ENCODE results near the gene SLC35F1.

Gene SLC35F1

DNA sequence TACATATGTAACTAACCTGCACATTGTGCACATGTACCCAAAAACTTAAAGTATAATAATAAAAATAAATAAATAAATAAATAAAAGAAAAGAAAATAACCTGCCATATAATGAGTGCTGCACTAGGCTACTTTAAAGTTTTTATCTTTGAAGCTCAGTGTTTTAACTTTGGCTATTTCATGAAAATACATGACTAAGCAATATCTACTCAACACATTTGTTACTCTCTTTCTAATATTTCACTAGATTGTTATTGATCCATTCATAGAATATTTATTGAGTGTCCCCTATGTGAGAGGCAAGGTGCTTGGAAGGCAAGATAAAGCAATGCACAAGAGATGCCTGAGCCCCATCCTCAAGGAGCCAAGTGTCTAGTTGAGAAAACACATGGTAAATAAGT is 221.7 kb downstream of the SLC35F1 start:
- no peak for DNase-seq

DNA sequence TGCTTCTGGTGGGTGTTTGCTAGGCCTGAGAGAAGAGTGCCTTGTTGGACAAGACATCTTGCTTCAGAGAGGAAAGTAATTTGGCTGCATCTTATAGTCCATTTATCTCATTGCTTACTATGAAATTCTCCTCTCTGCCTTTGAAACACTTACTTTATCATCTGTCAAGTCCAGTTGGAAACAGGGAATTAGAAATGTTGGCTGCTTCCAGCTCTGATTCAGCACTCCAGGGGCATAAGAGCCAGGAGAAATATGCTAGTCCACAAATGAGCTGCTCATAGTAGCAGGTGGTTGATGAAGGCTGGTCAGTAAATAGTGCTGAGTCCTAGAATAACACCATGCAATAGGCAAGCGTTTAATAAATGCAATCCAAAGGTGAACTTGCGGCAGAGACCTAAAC is 227.1 kb downstream of the SLC35F1 start:
- no peak for DNase-seq

- DNase-seq: no peak
Measured at GRCh38 chr6:118134736-118135135, 227.7 kb downstream of the SLC35F1 start.

DNA sequence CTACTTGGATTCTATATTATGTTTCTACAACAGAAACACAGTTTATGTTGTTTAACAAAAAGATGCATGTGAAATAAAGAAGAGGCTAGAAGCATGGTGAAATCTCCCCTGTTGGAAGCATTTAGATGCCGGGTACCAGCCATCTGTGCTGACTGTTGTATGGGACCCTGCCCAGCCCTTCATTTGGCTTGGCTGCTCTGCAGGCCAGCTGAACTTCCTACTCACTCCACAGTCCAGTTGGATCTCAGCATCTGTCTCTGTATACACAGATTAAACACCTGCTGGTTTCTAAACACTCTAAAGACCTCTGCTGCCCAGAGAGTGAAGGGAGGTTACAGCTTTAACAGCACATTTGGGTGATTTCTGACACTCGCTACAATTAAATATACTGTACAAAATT is 228.3 kb downstream of the SLC35F1 start:
- DNase-seq: no peak

DNA sequence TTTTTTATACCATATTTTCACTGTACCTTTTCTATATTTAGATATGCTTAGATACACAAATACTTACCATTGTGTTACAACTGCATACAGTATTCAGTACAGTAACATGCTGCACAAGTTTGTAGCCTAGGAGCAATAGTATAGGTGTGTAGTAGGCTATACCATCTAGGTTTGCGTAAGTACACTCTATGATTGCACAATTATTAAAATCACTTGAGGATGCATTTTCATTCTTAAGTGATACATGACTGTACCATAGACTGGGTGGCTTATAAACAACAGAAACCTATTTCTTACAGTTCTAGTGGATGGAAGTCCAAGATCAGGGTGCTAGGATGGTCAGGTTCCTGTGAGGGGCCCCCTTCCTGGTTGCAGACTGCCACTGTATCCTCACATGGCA is 234.1 kb downstream of the SLC35F1 start:
- no peak for DNase-seq

DNA sequence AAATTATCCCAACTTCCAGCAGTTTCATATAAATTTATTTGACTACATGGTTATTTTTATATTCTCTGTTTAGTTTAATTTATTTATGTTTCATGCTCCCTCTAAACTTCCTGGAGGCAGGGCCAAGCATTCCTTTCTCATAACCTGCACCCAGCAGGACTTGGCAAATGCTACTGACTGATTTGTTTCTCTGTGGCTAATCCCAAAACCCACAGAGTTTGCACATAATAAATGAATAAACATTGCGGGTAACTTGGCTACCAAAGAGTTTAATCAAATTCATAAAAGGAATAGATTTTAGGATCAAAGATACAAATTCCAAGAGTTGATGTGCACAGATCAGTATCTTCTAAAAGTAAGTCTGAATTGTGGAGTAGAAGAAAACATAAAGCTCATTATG is 239.5 kb downstream of the SLC35F1 start:
- DNase-seq: no peak

DNA sequence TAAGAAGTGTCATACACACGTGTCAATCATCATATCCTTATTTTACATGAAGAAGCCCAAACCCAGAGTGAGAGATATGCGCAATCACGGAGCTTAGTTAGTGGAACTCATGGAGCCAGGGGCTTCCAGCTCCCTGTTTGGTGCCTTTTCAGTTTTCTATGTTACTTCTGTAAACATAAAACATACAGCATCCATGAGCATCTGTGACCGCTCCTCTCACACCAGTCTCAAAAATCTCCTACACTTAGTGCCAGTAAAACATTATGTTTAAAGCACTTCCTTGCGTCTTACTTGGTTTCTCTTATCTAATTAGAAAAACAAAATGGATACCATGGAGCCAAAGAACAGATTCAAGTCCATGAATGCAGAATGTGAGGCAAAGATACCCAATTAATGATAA is 240.4 kb downstream of the SLC35F1 start:
- DNase-seq: no peak

GRCh38 chr6:118148561-118148960 is 241.5 kb downstream of the SLC35F1 start:
- DNase-seq: no peak

DNA sequence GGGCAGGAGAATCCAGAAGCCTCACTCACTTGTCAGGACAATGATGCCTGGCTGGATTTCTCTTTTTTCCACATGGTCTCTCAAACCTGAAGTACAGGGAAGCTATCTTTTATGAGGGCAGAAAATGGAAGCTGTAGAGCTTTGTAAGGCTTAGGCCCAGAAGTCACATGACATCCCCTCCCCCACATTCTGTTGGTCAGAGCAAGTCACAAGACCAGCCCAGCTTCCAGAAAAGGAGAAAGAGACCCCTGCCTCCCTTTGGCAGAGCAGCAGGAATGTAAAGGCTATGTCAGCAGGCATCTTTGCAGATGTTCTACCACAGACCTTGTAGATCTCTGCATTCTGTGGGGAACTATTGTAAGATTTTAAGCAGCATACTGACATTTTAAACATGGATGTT is 245.5 kb downstream of the SLC35F1 start:
- DNase-seq: no peak

GRCh38 chr6:118161343-118161742 is 254.3 kb downstream of the SLC35F1 start:
- DNase-seq: no peak

- no peak for DNase-seq
Measured at GRCh38 chr6:118163542-118163941, 256.5 kb downstream of the SLC35F1 start.

GRCh38 chr6:118165500-118165899 is 258.4 kb downstream of the SLC35F1 start:
- no peak for DNase-seq

DNA sequence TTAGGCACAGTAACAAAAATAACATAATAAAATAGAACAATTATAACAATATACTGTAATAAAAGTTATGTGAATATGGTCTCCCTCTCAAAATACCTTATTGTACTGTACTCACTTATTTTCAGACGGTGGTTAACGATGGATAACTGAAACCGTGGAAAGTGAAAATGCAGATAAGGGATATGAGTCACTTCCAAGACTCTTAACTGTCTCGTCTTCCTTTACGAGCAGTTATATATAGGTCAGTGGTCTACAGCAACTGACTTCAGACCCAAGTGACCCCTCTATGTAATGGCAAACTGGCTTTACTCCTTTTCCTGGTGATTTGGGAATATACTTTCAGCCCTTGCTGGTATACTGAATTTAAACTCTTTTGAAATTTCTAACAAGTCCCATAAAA is 261.4 kb downstream of the SLC35F1 start:
- DNase-seq: no peak

DNA sequence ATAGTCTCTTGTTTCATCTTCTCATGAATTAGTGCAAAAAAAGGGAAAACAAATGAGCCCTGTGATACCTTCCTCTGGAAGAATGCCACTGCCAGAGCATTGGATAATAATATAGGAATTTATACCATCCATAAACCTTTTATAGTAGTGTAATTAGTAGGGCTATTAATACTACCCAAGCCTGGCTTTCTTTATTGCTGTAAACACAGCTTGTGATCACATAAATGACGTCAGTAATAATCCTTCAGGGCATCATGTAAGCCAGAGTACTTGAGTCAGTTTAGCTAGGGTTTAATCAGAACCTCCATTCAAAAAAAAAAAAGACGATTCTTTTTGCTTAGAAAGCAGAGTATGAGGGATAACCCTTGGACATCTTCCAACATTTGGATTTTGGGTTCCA is 264.8 kb downstream of the SLC35F1 start:
- no peak for DNase-seq

GRCh38 chr6:118174071-118174470 is 267.0 kb downstream of the SLC35F1 start:
- no peak for DNase-seq

DNA sequence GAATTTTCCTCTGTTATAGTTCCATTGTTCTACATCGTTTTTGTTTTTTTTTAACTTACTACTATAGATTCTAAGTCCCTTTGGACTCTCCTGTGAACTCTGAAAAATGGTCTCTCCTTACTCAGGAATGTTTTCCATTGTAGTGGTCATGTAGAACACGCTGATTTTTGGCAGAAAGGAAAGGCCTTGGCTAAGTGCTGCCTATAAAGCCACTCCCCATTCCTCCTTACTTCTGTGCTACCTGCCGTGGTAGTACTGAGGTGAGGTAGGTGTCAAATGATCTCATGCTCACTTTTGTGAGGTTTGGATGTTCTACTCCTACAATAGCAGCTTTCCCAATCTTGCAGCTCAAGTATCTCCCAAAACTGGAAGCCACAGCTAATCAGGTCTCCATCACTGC is 270.7 kb downstream of the SLC35F1 start:
- no peak for DNase-seq

GRCh38 chr6:118179048-118179447 is 272.0 kb downstream of the SLC35F1 start:
- no peak for DNase-seq

DNA sequence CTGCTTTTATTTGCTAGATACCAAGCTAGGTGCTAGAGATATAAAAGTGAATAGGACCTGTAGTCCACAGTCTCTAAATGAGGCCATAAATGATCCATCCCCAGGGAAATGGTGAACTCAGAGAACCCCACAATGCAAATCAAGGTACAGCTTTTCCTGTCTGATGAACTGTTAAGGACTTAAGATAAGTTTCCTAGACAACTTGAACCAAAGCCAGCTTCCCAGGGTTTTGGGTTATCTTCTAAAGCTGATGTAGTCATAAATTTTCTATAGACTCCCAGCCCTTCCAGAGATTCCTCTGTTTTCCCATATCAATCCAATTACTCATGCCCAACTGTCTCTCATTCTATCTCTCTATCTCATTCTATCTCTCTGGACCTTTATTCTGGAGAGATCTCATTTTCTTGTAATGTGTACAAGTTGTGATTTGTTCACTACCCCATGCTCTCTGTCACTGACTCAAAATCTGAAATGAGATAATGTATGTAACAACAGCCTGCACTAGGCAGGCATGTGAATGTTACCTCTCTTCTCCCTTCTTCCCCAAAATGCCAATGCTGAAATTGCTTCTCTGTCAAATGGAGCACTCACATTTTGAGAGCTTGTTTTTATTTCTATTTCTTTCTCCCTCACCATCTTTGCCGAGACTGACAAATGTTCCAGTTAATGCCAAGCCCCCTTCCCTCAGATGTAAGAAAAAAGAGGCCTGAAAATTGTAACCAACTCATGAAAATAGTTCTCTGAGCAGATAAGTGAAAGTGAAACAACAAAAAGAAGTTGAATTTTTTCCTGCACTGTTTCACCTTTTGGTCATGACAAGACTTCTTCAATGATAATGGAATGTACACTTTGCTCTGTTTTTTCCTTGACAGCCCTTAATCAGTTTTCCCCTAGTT is 279.9 kb downstream of the SLC35F1 start:
- DNase-seq: no peak

DNA sequence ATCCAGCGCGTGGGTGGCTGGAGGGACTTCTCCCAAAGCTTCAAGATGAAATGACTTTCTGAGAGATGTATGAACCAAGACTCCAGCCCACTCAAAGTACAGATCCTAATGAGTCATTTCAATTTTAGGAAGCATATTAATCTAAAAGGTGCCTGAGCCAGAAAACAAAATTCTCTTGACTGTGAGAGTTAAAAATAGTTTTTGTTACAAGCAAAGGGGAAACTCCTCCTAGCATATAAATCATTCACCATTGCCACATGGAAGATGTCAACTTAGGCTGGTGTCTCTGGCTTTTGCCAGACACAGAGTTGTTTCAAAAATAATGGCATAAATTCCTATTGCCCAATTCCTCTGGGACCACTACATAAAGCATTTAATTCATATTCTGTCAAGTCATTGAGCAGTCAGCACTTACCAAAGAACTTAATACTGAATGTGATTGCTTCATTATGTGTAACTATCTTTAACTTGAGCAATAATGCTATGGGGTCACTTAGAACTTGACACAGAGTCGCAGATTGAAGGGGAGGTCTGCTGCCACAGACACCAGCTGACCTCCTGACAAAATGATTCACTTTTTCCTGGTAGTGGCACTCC is 280.6 kb downstream of the SLC35F1 start:
- peak; percentile 15 for DNase-seq

DNA sequence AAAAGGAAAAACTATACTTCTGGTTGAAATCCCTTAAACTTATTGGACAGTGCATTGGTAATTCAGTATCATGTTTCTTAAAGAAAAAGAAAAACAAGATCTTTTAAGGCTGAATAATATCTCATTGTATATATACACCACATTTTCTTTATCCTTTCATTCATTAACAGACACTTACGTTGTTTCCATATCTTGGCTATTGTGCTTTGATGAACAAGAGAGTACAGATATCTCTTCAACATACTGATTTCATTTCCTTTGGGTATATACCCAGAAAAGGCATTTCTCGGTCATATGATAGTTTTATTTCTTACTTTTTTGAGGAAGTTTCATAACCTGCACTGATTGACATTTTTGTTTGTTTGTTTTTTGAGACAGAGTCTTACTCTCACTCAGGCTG is 281.5 kb downstream of the SLC35F1 start:
- DNase-seq: no peak

DNA sequence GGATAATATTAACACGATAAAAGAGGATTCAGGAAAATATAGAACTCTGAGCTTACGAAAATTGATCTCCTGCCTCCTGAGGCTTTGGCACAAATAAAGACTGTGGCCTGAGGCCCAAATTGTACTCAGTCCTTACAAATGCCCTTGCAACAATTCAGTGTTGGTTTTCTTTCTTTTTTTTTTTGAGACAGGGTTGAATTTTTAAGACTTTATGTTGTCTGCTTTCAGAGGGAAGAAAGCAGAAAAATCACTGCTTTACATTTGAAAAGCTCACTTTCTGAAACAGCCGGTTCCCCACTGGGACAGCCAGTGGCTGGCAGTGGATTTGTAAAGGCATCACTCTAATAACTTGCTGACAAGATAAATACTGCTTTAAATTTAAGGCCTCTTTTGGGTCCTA is 290.5 kb downstream of the SLC35F1 start:
- DNase-seq: no peak

- no peak for DNase-seq
Measured at GRCh38 chr6:118198746-118199145, 291.7 kb downstream of the SLC35F1 start.

DNA sequence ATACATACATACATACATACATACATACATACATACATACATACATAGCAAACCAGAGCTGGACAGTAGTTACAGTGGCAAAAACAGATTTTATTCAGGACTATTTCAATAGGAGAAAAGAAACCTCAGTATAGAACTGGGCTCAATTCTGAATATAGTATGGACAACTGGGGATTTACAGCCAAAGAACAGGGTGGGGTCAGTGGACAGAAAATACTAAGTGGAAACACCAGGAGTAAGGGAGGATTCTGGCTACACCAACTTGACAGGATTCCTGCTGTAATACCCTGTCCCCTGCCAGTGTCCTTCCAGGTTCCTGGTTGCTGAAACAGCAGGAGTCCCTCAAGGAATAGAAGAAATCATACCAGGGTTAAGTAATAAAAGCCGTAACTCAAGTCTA is 293.1 kb downstream of the SLC35F1 start:
- DNase-seq: no peak

DNA sequence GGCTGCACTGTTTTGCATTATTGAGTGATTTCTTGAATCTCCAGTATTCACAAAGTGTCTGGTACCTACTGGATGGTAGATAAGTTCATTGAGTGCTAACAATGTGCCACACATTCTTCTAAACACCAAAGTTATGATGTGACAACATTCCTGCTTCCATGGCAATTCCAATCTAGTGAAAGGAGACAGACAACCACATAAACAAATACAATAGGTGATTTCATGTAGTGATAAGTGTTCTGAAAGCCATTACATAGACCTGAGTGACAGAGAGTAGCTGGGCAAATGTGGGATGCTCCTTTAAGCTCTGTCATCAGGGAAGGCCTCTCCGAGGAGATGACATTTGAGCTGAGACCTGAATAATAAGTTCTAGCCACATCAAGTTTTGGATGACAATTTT is 295.5 kb downstream of the SLC35F1 start:
- no peak for DNase-seq

DNA sequence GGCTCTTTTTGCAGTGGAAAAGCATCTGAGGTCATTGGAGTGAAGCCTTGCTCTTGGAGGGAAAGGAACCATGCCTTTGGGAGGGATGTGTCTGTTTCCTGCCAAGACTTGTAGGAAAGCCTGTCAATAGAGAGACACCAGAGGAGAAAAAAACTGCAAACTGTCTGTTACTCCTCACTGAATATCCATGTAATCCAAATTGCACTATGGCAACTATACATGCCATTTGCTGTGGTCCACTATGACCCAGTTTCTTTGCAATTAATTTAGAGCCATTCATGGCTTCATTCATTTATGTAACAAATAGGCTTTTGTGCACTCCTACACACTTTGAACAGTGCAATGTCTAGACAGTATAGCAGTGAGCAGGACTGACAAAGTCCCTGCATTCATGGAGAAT is 296.5 kb downstream of the SLC35F1 start:
- DNase-seq: no peak
